SK-MEL-5 (cell line): ENCODE results near the gene BRPF1. TPM values are rescaled to one million over a fixed set of nuclear protein-coding genes. Genes with fewer than 3 reads are reported as not detected.

ENCODE experiments used
- DNase-seq: peaks from one replicate; pipeline ENCODE4 v3.0.0-alpha.2; 2016; ENCODE audit warnings: low read depth, low spot score
- in situ Hi-C: cut with HindIII; loops from 2 replicates; pipeline ENCODE4 v1.10.0; 2016; ENCODE audit warnings: low sequenced_read_pairs, high pct_unique_total_duplicates, low pct_unique_long_range_greater_than_20kb
- total RNA-seq: library from RNA; depleted of rRNA; stranded (reverse); fragments of >200 nt; shearing (Covaris generic); gene quantifications from 2 replicates; pipeline ENCODE4 v1.2.3, GENCODE V29; 2014

BRPF1 gene
- total RNA-seq, 1 experiment from 2014 or later = 17.7 TPM

- DNase-seq = no peak
- in situ Hi-C loops = no loop called here
Observed at GRCh38 chr3:9698293-9698692, 33.2 kb upstream of the BRPF1 start.

- no peak for DNase-seq
- in situ Hi-C loops = no loop called here
Observed at GRCh38 chr3:9700536-9700935, 31.0 kb upstream of the BRPF1 start.

GRCh38 chr3:9701006-9701405 is 30.5 kb upstream of the BRPF1 start:
- no peak for DNase-seq
- in situ Hi-C loops = no loop called here

- no peak for DNase-seq
- in situ Hi-C loops = no loop called here
Observed at GRCh38 chr3:9701711-9702110, 29.8 kb upstream of the BRPF1 start.

GRCh38 chr3:9703240-9703639 is 28.3 kb upstream of the BRPF1 start:
- in situ Hi-C loops = no loop called here
- DNase-seq = no peak

GRCh38 chr3:9703736-9704346 is 27.7 kb upstream of the BRPF1 start, which contains the start of gene CPNE9:
Gene CPNE9, plus strand, starts transcription at chr3:9703833. Its CDS starts 164 bp downstream, at chr3:9703997.
- in situ Hi-C loops = no loop called here
- no peak for DNase-seq

- in situ Hi-C loops = no loop called here
- peak; percentile 52 for DNase-seq
Observed at GRCh38 chr3:9704347-9705322, 26.9 kb upstream of the BRPF1 start.

GRCh38 chr3:9710174-9710739 is 21.3 kb upstream of the BRPF1 start:
- in situ Hi-C loops = no loop called here
- no peak for DNase-seq

GRCh38 chr3:9712415-9712814 is 19.1 kb upstream of the BRPF1 start:
- no peak for DNase-seq
- in situ Hi-C loops = no loop called here

GRCh38 chr3:9713142-9713541 is 18.4 kb upstream of the BRPF1 start:
- in situ Hi-C loops = no loop called here
- no peak for DNase-seq

GRCh38 chr3:9715136-9715535 is 16.4 kb upstream of the BRPF1 start:
- in situ Hi-C loops = no loop called here

GRCh38 chr3:9715764-9716437 is 15.6 kb upstream of the BRPF1 start:
- in situ Hi-C loops = no loop called here
- DNase-seq = peak; percentile 91

More at GRCh38 chr3:9715136-9715535, 16.4 kb upstream of the BRPF1 start:
- peak; percentile 40 for DNase-seq

- in situ Hi-C loops = no loop called here
- DNase-seq = no peak
Observed at GRCh38 chr3:9716801-9717555, 14.6 kb upstream of the BRPF1 start.

GRCh38 chr3:9717563-9717962 is 14.0 kb upstream of the BRPF1 start:
- no peak for DNase-seq
- in situ Hi-C loops = no loop called here

GRCh38 chr3:9718118-9718517 is 13.4 kb upstream of the BRPF1 start:
- DNase-seq = no peak
- in situ Hi-C loops = no loop called here

GRCh38 chr3:9721015-9721699 is 10.4 kb upstream of the BRPF1 start:
- DNase-seq = no peak
- in situ Hi-C loops = no loop called here

- DNase-seq = no peak
- in situ Hi-C loops = no loop called here
Observed at GRCh38 chr3:9721700-9722060, 9.9 kb upstream of the BRPF1 start.
